ENCODE results near the gene PROM1. TPM values are rescaled to one million over a fixed set of nuclear protein-coding genes. Genes with fewer than 3 reads are reported as not detected.

The PROM1 gene
- polyA plus RNA-seq, 1 donor from 2014 or later = 1.1 TPM

- no peak for TF ChIP-seq POLR2AphosphoS5 (IDR thresholded peaks at IDR 0.05)
- TF ChIP-seq MXI1 (conservative IDR thresholded peaks at IDR 0.05; ENCODE audit: poor library complexity, severe bottlenecking) = no peak
- no peak for TF ChIP-seq RAD21 (conservative IDR thresholded peaks at IDR 0.05)
- no peak for TF ChIP-seq EP300 (conservative IDR thresholded peaks at IDR 0.05; ENCODE audit: poor library complexity, severe bottlenecking)
- no peak for TF ChIP-seq EZH2 (IDR thresholded peaks at IDR 0.05; ENCODE audit: borderline replicate concordance, insufficient read depth, low read length, poor library complexity, severe bottlenecking)
- TF ChIP-seq SMC3 (conservative IDR thresholded peaks at IDR 0.05; ENCODE audit: poor library complexity) = no peak
- TF ChIP-seq, protein P1, sequence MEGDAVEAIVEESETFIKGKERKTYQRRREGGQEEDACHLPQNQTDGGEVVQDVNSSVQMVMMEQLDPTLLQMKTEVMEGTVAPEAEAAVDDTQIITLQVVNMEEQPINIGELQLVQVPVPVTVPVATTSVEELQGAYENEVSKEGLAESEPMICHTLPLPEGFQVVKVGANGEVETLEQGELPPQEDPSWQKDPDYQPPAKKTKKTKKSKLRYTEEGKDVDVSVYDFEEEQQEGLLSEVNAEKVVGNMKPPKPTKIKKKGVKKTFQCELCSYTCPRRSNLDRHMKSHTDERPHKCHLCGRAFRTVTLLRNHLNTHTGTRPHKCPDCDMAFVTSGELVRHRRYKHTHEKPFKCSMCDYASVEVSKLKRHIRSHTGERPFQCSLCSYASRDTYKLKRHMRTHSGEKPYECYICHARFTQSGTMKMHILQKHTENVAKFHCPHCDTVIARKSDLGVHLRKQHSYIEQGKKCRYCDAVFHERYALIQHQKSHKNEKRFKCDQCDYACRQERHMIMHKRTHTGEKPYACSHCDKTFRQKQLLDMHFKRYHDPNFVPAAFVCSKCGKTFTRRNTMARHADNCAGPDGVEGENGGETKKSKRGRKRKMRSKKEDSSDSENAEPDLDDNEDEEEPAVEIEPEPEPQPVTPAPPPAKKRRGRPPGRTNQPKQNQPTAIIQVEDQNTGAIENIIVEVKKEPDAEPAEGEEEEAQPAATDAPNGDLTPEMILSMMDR (IDR thresholded peaks at IDR 0.05; ENCODE audit: poor library complexity, severe bottlenecking) = no peak
- TF ChIP-seq, protein P2, sequence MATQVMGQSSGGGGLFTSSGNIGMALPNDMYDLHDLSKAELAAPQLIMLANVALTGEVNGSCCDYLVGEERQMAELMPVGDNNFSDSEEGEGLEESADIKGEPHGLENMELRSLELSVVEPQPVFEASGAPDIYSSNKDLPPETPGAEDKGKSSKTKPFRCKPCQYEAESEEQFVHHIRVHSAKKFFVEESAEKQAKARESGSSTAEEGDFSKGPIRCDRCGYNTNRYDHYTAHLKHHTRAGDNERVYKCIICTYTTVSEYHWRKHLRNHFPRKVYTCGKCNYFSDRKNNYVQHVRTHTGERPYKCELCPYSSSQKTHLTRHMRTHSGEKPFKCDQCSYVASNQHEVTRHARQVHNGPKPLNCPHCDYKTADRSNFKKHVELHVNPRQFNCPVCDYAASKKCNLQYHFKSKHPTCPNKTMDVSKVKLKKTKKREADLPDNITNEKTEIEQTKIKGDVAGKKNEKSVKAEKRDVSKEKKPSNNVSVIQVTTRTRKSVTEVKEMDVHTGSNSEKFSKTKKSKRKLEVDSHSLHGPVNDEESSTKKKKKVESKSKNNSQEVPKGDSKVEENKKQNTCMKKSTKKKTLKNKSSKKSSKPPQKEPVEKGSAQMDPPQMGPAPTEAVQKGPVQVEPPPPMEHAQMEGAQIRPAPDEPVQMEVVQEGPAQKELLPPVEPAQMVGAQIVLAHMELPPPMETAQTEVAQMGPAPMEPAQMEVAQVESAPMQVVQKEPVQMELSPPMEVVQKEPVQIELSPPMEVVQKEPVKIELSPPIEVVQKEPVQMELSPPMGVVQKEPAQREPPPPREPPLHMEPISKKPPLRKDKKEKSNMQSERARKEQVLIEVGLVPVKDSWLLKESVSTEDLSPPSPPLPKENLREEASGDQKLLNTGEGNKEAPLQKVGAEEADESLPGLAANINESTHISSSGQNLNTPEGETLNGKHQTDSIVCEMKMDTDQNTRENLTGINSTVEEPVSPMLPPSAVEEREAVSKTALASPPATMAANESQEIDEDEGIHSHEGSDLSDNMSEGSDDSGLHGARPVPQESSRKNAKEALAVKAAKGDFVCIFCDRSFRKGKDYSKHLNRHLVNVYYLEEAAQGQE (IDR thresholded peaks at IDR 0.05; ENCODE audit: borderline replicate concordance) = no peak
- no peak for TF ChIP-seq TAF1 (IDR thresholded peaks at IDR 0.05; ENCODE audit: low read depth)
- Histone ChIP-seq H3K9ac (ENCODE audit: low read length) (no peak overlapping the region), H3K79me2 (replicated peaks; ENCODE audit: insufficient read depth, low read length) (no peaks in the 10 kb centered on the region), H4K20me1 (ENCODE audit: insufficient read depth) (no peaks in the 10 kb centered on the region), H3K9me3 (ENCODE audit: low read length) (no peaks in the 10 kb centered on the region), H3K9me2 (ENCODE audit: insufficient read depth, low read length) (no peaks in the 10 kb centered on the region), H3K27ac (ENCODE audit: low read length) (no peak overlapping the region), H3K4me3 (ENCODE audit: low read length) (no peak overlapping the region), H3K36me3 (ENCODE audit: insufficient read depth, low read length) (no peaks in the 10 kb centered on the region), H3K4me2 (ENCODE audit: low read length) (no peak overlapping the region), H3K27me3 (ENCODE audit: insufficient read depth, low read depth, low read length) (no peaks in the 10 kb centered on the region), H3F3A (ENCODE audit: insufficient read depth, low read length, poor library complexity, severe bottlenecking) (no peaks in the 10 kb centered on the region), H2AFZ (ENCODE audit: low read depth, low read length) (no peak overlapping the region)
Observed at GRCh38 chr4:15976456-15977447, 107.1 kb downstream of the PROM1 start.

DNA sequence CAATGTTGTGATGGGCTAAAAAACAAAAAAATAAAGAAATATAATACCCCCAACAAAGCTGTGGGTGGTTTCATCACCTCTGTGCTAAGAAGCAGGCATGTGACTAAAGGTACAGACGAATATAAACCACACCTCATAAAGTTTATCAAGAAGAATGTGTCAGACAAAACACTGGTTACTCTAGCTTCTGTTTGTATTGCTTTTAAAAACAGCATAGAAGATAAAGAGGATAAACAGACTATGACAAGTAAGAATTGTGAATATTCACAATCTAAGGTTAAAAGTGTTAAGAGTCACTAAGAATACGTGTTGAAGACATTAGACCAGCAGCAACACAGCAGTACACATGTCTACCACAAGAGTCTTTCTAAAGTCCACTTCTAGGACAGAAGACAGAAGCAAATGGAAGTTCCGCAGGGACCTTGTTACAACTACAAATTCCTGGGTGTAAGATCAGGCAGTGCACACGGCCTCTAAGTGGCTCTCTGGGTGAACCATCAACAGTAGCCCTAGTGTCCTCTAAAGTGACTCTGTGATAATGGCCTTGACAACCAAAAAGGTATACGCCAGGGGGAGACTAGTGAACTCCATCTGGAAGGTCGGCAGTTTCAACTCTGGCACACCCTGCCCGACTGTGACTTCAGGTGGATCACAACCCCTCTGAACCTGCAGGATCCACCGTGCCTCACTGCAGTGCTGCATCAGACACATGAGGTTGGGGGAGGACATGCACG lies 112.6 kb downstream of the PROM1 start:
- Histone ChIP-seq H3F3A (ENCODE audit: insufficient read depth, low read length, poor library complexity, severe bottlenecking) (no peaks in the 10 kb centered on the region), H3K79me2 (replicated peaks; ENCODE audit: insufficient read depth, low read length) (no peaks in the 10 kb centered on the region), H2AFZ (ENCODE audit: low read depth, low read length) (no peak overlapping the region), H3K27me3 (ENCODE audit: insufficient read depth, low read depth, low read length) (no peaks in the 10 kb centered on the region), H4K20me1 (ENCODE audit: insufficient read depth) (no peaks in the 10 kb centered on the region), H3K9me2 (ENCODE audit: insufficient read depth, low read length) (no peaks in the 10 kb centered on the region), H3K4me3 (ENCODE audit: low read length) (no peak overlapping the region), H3K36me3 (ENCODE audit: insufficient read depth, low read length) (no peaks in the 10 kb centered on the region), H3K4me2 (ENCODE audit: low read length) (no peak overlapping the region), H3K9ac (ENCODE audit: low read length) (no peak overlapping the region), H3K27ac (ENCODE audit: low read length) (no peak overlapping the region), H3K9me3 (ENCODE audit: low read length) (no peaks in the 10 kb centered on the region)
- TF ChIP-seq MXI1 (conservative IDR thresholded peaks at IDR 0.05; ENCODE audit: poor library complexity, severe bottlenecking) (no peak), EZH2 (IDR thresholded peaks at IDR 0.05; ENCODE audit: borderline replicate concordance, insufficient read depth, low read length, poor library complexity, severe bottlenecking) (no peak), POLR2AphosphoS5 (IDR thresholded peaks at IDR 0.05) (no peak), SMC3 (conservative IDR thresholded peaks at IDR 0.05; ENCODE audit: poor library complexity) (no peak)
- TF ChIP-seq, protein P1 (IDR thresholded peaks at IDR 0.05; ENCODE audit: poor library complexity, severe bottlenecking) = no peak
